NCI-H1105 treated with DMSO at 0.1 percent for 48 hours (cell line): ENCODE results near the gene IMMP1L.

Experiments
- DNase-seq: peaks from one replicate; lab custom pipeline; 2025; lab: John Stamatoyannopoulos, UW

IMMP1L gene

GRCh38 chr11:31387379-31387778 lies 122.0 kb downstream of the IMMP1L start:
- no peak for DNase-seq

GRCh38 chr11:31383116-31383515 lies 126.3 kb downstream of the IMMP1L start:
- no peak for DNase-seq
